Adrenal gland (tissue), 12 donors: Measurements from ENCODE around the gene OR8A1. TPM values are rescaled to one million over a fixed set of nuclear protein-coding genes. Genes with fewer than 3 reads are reported as not detected.

Source experiments
- DNase-seq, 7 donors: peaks; one replicate each; pipeline ENCODE4 v3.0.0-alpha.2; 2019 to 2020
- H3K27ac ChIP-seq, 5 donors: fragments of 200-600 bp; sonication (generic) in 4 of 5; 1 replicate in 3 of 5; 2 replicates in 2 of 5; pipeline versions ENCODE4 v1.5.1 to v1.8.0; 2016 to 2020; ENCODE audit warnings: mild to moderate bottlenecking in 1 of 5
- H3K27me3 ChIP-seq: fragments of 200-600 bp; 2 replicates; pipeline ENCODE4 v1.8.0; 2021
- H3K36me3 ChIP-seq, 2 donors: fragments of 200-600 bp; replicated peaks in 1 of 2; 1 replicate in 1 of 2; 2 replicates in 1 of 2; pipeline versions ENCODE4 v1.5.1 to v1.8.0; 2018 to 2022
- H3K4me1 ChIP-seq, 2 donors: fragments of 200-600 bp; replicated peaks in 1 of 2; 1 replicate in 1 of 2; 2 replicates in 1 of 2; pipeline versions ENCODE4 v1.5.1 to v1.8.0; 2018 to 2021
- H3K4me3 ChIP-seq, 4 donors: fragments of 200-600 bp; sonication (generic) in 3 of 4; one replicate each; pipeline ENCODE4 v1.5.1; 2016 to 2018
- H3K9me3 ChIP-seq, 3 donors: fragments of 200-600 bp; sonication (generic) in 1 of 3; replicated peaks in 1 of 3; 1 replicate in 2 of 3; 2 replicates in 1 of 3; pipeline versions ENCODE4 v1.5.1 to v1.8.0; 2016 to 2021
- POLR2A ChIP-seq, 2 donors: fragments of 450-650 bp; IDR thresholded peaks; one replicate each; pipeline ENCODE4 v1.6.1; 2017; ENCODE audit warnings: antibody characterized with exemption in 2 of 2, mild to moderate bottlenecking in 2 of 2, moderate library complexity in 1 of 2
- WGBS, 4 donors: extraction: QIAGEN DNeasy Blood & Tissue Kit in 2 of 4; methylation state at CpG; one replicate each; pipeline versions ENCODE4 v1.1.5 to v1.1.7; 2013 to 2017; 5-methylcytosine and 5-hydroxymethylcytosine counted together
- intact Hi-C, 2 donors: fragments of 100-400 bp; cut with DNase I; formaldehyde crosslinking; loops; one replicate each; pipeline versions ENCODE4 v1.14.1 to v1.15.0; 2022 to 2023
- polyA plus RNA-seq, 3 donors: library from polyadenylated mRNA; stranded (reverse); fragments of 200-250 nt in 2 of 3; fragments of 350-450 nt in 1 of 3; fragmentation: Illumina TruSeq in 1 of 3; extraction: RNeasy Lipid Tissue Mini Kit (QIAGEN cat#74804) in 1 of 3; gene quantifications; one replicate each; pipeline ENCODE4 v1.2.3, GENCODE V29; 2013 to 2014
- total RNA-seq, 9 donors: library from RNA; depleted of rRNA in 4 of 9; stranded (reverse); fragments of >200 nt in 4 of 9; fragments of 120-200 nt in 1 of 9; fragmentation: NEBNext Ultra II Directional in 1 of 9; extraction: Animal tissue kit (Norgen Biotek cat#: 25700) in 1 of 9; gene quantifications; one replicate each; pipeline versions ENCODE4 v1.1.0 to v1.2.4, GENCODE V29; 2013 to 2023
- TF ChIP-seq, protein P1 (sequence below), 6 experiments: fragments of 450-650 bp in 4 of 6; fragments of 200-600 bp in 2 of 6; sonication (generic) in 1 of 6; IDR thresholded peaks; 1 replicate in 5 of 6; 2 replicates in 1 of 6; pipeline versions ENCODE4 v1.5.1 to v1.8.0; 2016 to 2021; ENCODE audit warnings: antibody characterized with exemption in 6 of 6, mild to moderate bottlenecking in 2 of 6, moderate library complexity in 1 of 6
- donor health status: healthy with polysubstance abuse.
- donor health status: Bipolar disorder and iron deficiency.
- donor health status: DM: yes; HTN: yes; CAD: no.
- donor health status: DM: no; HTN: no; CAD: no.
- donor health status: DM: no; HTN: no; CAD: no.
- donor health status: DM: yes; HTN: yes; CAD: no.

Gene OR8A1
- total and polyA plus RNA-seq, 12 donors: not detected

DNA sequence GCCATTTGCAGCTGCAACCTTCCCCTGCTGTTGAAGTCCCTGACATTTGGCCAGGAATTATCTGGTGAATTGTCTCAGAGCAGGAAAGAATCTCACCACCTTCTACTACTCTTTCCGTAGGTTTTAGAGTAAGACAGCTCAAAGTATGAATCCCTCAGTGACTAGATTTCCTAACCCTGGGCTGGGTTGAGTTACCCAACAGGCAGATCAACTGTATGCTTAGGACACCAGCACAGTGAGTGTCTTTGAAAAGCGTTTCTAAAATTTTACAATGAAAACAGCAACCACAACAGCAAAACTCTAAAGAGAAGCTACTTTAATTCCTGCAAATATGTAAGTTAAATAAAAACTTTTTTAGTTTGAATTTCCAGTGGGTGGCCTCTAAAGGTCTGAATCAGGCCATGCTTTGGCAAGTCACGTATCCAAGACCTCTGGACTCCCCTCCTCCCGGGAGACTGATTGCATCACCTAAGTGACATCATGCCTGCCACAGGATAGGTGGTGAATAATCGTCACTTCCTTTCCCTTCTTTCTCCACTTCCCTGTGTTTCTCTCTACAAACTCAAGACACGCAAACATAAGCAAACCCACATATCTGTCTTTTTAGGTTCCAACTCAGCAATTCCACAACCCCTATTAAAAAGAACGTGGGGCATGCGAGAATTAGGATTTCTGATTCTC lies 34.1 kb upstream of the OR8A1 start:
- Histone ChIP-seq H3K4me3 (no peak overlapping the region), H3K36me3 (no peaks in the 10 kb centered on the region), H3K4me1 (no peaks in the 10 kb centered on the region), H3K27me3 (no peaks in the 10 kb centered on the region), H3K9me3 (peaks cover 0 to 4% (median 0%) of the 10 kb centered on the region in 3 donors), H3K27ac (peak overlapping the region in 2 of 5 donors; percentile 50 to 59)
- DNase-seq: no peak
- WGBS, 4 donors: 71 to 77% (median 73%) methylated on average over 8 of the region's 8 CpGs
- intact Hi-C loops: no loop called here
- TF ChIP-seq POLR2A (IDR thresholded peaks at IDR 0.05): no peak
- TF ChIP-seq, protein P1, sequence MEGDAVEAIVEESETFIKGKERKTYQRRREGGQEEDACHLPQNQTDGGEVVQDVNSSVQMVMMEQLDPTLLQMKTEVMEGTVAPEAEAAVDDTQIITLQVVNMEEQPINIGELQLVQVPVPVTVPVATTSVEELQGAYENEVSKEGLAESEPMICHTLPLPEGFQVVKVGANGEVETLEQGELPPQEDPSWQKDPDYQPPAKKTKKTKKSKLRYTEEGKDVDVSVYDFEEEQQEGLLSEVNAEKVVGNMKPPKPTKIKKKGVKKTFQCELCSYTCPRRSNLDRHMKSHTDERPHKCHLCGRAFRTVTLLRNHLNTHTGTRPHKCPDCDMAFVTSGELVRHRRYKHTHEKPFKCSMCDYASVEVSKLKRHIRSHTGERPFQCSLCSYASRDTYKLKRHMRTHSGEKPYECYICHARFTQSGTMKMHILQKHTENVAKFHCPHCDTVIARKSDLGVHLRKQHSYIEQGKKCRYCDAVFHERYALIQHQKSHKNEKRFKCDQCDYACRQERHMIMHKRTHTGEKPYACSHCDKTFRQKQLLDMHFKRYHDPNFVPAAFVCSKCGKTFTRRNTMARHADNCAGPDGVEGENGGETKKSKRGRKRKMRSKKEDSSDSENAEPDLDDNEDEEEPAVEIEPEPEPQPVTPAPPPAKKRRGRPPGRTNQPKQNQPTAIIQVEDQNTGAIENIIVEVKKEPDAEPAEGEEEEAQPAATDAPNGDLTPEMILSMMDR (IDR thresholded peaks at IDR 0.05): no peak

DNA sequence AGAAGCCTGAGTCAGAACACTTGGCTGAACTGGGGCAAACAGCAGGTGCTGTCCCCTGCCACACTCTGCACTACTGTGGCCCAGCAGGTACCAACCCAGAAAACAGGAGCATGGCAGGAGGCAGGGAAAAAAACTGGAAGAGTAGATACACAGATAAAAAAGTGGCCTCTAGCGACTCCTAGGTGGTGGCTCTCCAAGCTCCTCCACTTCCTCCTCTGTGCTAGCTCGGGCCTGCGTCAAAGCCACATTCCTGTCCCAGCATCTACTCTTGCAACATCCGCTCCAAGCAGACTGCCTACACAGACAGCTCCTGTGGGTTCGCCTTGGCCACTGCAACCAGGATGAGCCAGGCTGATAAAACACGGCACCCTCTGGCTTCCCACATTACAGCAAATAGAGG lies 33.3 kb upstream of the OR8A1 start:
- peaks cover 0 to 4% (median 0%) of the 10 kb centered on the region in 3 donors for H3K9me3 ChIP-seq
- no peaks in the 10 kb centered on the region for H3K36me3 ChIP-seq
- no peak for TF ChIP-seq POLR2A (IDR thresholded peaks at IDR 0.05)
- TF ChIP-seq, protein P1 (IDR thresholded peaks at IDR 0.05): peak in 3 of 6 experiments; percentile 13 to 25 (median 16)
- H3K4me3 ChIP-seq: no peak overlapping the region
- no peaks in the 10 kb centered on the region for H3K4me1 ChIP-seq
- H3K27ac ChIP-seq: peak overlapping the region in 2 of 5 donors; percentile 50 to 59
- intact Hi-C loops: no loop called here
- WGBS, 4 donors: 26 to 59% (median 47%) methylated on average over 6 of the region's 6 CpGs
- peak in 6 of 7 donors; percentile 53 to 71 (median 56) for DNase-seq
- no peaks in the 10 kb centered on the region for H3K27me3 ChIP-seq

DNA sequence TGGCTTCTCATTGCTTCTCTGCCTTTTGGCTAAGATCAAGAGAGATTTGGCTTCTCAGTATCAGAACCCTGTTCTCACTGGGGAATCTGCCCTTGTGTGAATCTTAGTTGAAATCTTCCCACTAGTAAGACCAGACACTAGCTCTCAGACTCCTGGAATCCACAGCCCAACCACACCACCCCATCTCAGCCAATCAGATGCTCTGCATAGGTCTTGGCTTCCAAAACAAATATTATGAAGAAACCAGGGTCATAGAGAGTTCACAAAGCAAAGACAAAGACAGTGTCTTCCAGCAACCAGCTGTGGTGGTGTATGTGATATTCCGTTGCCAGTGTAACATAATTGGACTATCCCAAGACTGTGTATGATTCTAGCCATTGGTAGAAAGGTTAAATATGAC lies 31.8 kb upstream of the OR8A1 start:
- peak in 5 of 7 donors; percentile 15 to 54 (median 32) for DNase-seq
- H3K4me3 ChIP-seq: no peak overlapping the region
- WGBS, 4 donors: 56 to 73% (median 60%) methylated on average over 1 of the region's 1 CpG
- H3K9me3 ChIP-seq: no peaks in the 10 kb centered on the region
- no peaks in the 10 kb centered on the region for H3K27me3 ChIP-seq
- TF ChIP-seq POLR2A (IDR thresholded peaks at IDR 0.05): no peak
- TF ChIP-seq, protein P1 (IDR thresholded peaks at IDR 0.05): no peak
- intact Hi-C loops: no loop called here
- peak overlapping the region in 2 of 5 donors; percentile 23 to 42 for H3K27ac ChIP-seq
- H3K4me1 ChIP-seq: no peaks in the 10 kb centered on the region
- no peaks in the 10 kb centered on the region for H3K36me3 ChIP-seq

DNA sequence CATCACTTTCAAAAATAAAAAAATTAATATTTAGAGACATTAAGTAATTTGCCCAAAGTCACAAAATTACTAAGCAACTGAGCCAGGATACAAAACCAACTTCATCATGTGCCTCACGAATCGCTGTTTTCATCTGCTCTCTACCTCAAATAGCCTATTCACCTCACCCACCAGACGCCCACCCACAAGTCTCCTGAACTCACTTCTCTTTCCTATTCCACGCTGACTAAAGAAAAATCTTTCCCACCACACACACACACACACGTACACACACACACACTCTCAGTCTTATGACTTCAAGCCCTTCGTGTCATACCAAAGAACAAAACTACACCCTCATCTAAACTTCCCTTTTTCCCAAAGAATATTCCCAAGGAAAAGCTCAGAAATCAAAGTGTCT lies 28.6 kb upstream of the OR8A1 start:
- Histone ChIP-seq H3K4me1 (no peaks in the 10 kb centered on the region), H3K4me3 (no peak overlapping the region), H3K9me3 (no peaks in the 10 kb centered on the region), H3K27me3 (no peaks in the 10 kb centered on the region), H3K36me3 (no peaks in the 10 kb centered on the region), H3K27ac (no peak overlapping the region)
- intact Hi-C loops: no loop called here
- DNase-seq: no peak
- WGBS, 4 donors: 62 to 68% (median 67%) methylated on average over 6 of the region's 6 CpGs
- no peak for TF ChIP-seq POLR2A (IDR thresholded peaks at IDR 0.05)
- TF ChIP-seq, protein P1 (IDR thresholded peaks at IDR 0.05): no peak
